IgD-negative memory B cell (primary cell): ENCODE measurements around the gene GHDC. TPM values are rescaled to one million over a fixed set of nuclear protein-coding genes. Genes with fewer than 3 reads are reported as not detected.
A peak's percentile ranks its signal among the peaks of the same experiment; 100 is the strongest.
"Not testable (repeated sequence)": the region's sequence is repeated elsewhere in the genome, so short reads cannot be mapped to it uniquely, and the experiment has no call there.

Source experiments
- H3K27ac Mint-ChIP-seq, 3 donors: one replicate each; pipeline ENCODE4 v1.8.0; 2020 to 2022; ENCODE audit warnings: mild to moderate bottlenecking in 3 of 3, mixed read lengths in 3 of 3, moderate library complexity in 1 of 3
- H3K27me3 Mint-ChIP-seq: one replicate; pipeline ENCODE4 v1.8.0; 2021; ENCODE audit warnings: mixed read lengths
- H3K36me3 Mint-ChIP-seq: one replicate; pipeline ENCODE4 v1.8.0; 2020; ENCODE audit warnings: mild to moderate bottlenecking, mixed read lengths
- H3K4me1 Mint-ChIP-seq, 3 donors: one replicate each; pipeline ENCODE4 v1.8.0; 2020 to 2022; ENCODE audit warnings: mixed read lengths in 3 of 3, mild to moderate bottlenecking in 1 of 3
- H3K4me3 Mint-ChIP-seq, 4 donors: one replicate each; pipeline ENCODE4 v1.8.0; 2020 to 2022; ENCODE audit warnings: mild to moderate bottlenecking in 4 of 4, mixed read lengths in 4 of 4, moderate library complexity in 3 of 4
- H3K9me3 Mint-ChIP-seq, 3 donors: one replicate each; pipeline ENCODE4 v1.8.0; 2020 to 2021; ENCODE audit warnings: mixed read lengths in 3 of 3, mild to moderate bottlenecking in 1 of 3
- polyA plus RNA-seq: library from polyadenylated mRNA; unstranded; fragments of 300-500 nt; fragmentation: Illumina TruSeq; gene quantifications from one replicate; pipeline ENCODE4 v1.2.3, GENCODE V29; 2021

GHDC gene
- polyA plus RNA-seq, 1 donor from 2014 or later, result 24.3 TPM

DNA sequence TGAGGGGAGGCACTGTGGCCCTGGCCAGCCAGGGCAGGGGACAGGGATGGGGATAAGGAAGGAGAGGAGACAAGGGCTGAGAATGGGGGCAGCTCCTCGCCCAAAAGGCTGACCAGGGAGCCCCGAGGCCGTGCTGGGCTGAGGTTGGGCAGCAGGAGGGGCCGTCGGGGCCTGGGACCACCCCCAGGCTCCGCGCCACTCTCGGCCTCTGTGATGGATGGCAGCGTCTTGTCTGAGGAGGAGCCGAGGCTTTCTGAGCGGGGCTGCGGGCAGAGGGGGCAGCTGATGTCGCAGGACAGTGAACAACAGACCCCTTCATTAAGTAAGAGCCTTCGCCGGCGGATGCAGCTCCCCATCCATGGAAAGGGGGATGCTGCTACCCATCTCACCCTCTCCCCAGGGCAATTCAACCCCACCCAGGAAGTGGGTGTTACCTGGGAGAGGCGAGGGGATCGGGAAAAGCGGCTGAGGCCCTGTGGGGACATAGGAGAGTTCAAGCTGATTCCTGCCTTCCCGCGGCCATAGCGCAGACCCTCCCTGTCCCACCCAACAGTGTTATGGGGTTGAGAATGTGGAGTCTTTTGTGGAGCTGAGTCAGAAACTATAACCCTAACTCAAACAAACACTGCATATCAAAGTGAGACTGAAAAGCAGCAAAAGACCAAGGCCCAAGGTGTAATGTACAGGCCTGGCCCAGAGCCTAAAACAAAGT is 30.4 kb downstream of the GHDC start:
- no peaks in the 10 kb centered on the region for H3K36me3 Mint-ChIP-seq
- no peak overlapping the region for H3K27ac Mint-ChIP-seq
- peaks cover 0 to 4% (median 0%) of the 10 kb centered on the region in 3 donors for H3K4me1 Mint-ChIP-seq
- H3K9me3 Mint-ChIP-seq, result no peaks in the 10 kb centered on the region
- H3K4me3 Mint-ChIP-seq, result no peak overlapping the region
- H3K27me3 Mint-ChIP-seq, result no peaks in the 10 kb centered on the region

GRCh38 chr17:42163113-42163512 is 31.2 kb downstream of the GHDC start:
- Mint-ChIP-seq H3K4me1 (peaks cover 0 to 4% (median 0%) of the 10 kb centered on the region in 3 donors), H3K36me3 (no peaks in the 10 kb centered on the region), H3K9me3 (no peaks in the 10 kb centered on the region), H3K27me3 (no peaks in the 10 kb centered on the region), H3K4me3 (no peak overlapping the region), H3K27ac (no peak overlapping the region)

- Mint-ChIP-seq H3K27me3 (no peaks in the 10 kb centered on the region), H3K4me3 (no peak overlapping the region), H3K4me1 (peaks cover 0 to 6% (median 2%) of the 10 kb centered on the region in 3 donors), H3K36me3 (no peaks in the 10 kb centered on the region), H3K27ac (no peak overlapping the region), H3K9me3 (no peaks in the 10 kb centered on the region)
Measured at GRCh38 chr17:42160531-42160910, 33.8 kb downstream of the GHDC start.

- peaks cover 2 to 6% (median 2%) of the 10 kb centered on the region in 3 donors for H3K4me1 Mint-ChIP-seq
- H3K36me3 Mint-ChIP-seq, result no peaks in the 10 kb centered on the region
- peaks cover 0 to under 1% (median 0%) of the 10 kb centered on the region in 3 donors for H3K9me3 Mint-ChIP-seq
- H3K4me3 Mint-ChIP-seq, result no peak overlapping the region
- H3K27me3 Mint-ChIP-seq, result no peaks in the 10 kb centered on the region
- no peak overlapping the region for H3K27ac Mint-ChIP-seq
Measured at GRCh38 chr17:42159796-42160530, 34.3 kb downstream of the GHDC start.

GRCh38 chr17:42155614-42156045 is 38.7 kb downstream of the GHDC start:
- Mint-ChIP-seq H3K9me3 (peaks cover 0 to 2% (median 0%) of the 10 kb centered on the region in 3 donors), H3K27ac (peak overlapping the region in 1 of 3 donors; percentile 2), H3K4me1 (peaks cover 18 to 23% (median 22%) of the 10 kb centered on the region in 3 donors), H3K27me3 (no peaks in the 10 kb centered on the region), H3K4me3 (peak overlapping the region; percentile 19 to 98 (median 80)), H3K36me3 (no peaks in the 10 kb centered on the region)

GRCh38 chr17:42153919-42154742 is 40.2 kb downstream of the GHDC start:
- Mint-ChIP-seq H3K4me3 (peak overlapping the region; percentile 81 to 99 (median 95)), H3K9me3 (peaks cover 0 to 2% (median 0%) of the 10 kb centered on the region in 3 donors), H3K4me1 (peaks cover 18 to 23% (median 22%) of the 10 kb centered on the region in 3 donors), H3K36me3 (no peaks in the 10 kb centered on the region), H3K27me3 (no peaks in the 10 kb centered on the region), H3K27ac (peak overlapping the region; percentile 70 to 99 (median 88))

DNA sequence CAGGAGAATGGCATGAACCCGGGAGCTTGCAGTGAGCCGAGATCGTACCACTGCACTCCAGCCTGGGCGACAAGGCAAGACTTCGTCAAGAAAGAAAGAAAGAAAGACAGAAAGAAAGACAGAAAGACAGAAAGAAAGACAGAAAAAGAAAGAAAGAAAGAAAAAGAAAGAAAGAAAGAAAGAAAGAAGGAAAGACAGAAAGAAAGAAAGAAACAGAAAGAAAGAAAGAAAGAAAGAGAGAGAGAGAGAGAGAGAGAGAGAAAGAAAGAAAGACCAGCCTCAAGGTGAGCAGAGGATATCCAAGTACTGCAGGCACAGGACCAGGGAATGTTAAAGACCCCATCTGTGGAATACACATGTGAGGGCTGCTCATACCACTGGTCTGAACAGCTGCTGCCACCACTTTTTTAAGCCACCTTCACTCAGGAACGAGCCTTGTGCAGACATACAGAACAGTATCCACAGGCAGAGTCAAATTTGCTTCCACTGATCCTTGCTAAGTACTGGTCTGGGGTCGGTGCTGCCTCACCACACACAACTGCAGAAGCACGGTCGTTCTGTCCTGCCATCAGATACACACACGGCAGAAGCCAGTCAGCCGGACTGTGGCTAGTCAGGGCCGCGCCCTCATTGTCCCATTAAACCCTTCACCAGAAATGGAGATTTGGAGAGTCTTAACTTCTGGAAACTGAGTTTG is 47.2 kb downstream of the GHDC start:
- Mint-ChIP-seq H3K9me3 (no peaks in the 10 kb centered on the region), H3K27me3 (no peaks in the 10 kb centered on the region), H3K27ac (no peak overlapping the region), H3K36me3 (no peaks in the 10 kb centered on the region), H3K4me1 (peaks cover 6 to 19% (median 7%) of the 10 kb centered on the region in 3 donors), H3K4me3 (no peak overlapping the region)

- H3K36me3 Mint-ChIP-seq, H3K27ac Mint-ChIP-seq, H3K9me3 Mint-ChIP-seq, H3K27me3 Mint-ChIP-seq, H3K4me3 Mint-ChIP-seq: not testable (repeated sequence)
- peaks cover 0 to 18% (median 8%) of the 10 kb centered on the region in 3 donors for H3K4me1 Mint-ChIP-seq
Measured at GRCh38 chr17:42143138-42143537, 51.2 kb downstream of the GHDC start.

- Mint-ChIP-seq H3K4me3 (peak overlapping the region in 1 of 4 donors; percentile 65), H3K27me3 (no peaks in the 10 kb centered on the region), H3K36me3 (no peaks in the 10 kb centered on the region), H3K4me1 (peaks cover 0 to 18% (median 11%) of the 10 kb centered on the region in 3 donors), H3K27ac (no peak overlapping the region), H3K9me3 (no peaks in the 10 kb centered on the region)
Measured at GRCh38 chr17:42142371-42142896, 51.9 kb downstream of the GHDC start.

DNA sequence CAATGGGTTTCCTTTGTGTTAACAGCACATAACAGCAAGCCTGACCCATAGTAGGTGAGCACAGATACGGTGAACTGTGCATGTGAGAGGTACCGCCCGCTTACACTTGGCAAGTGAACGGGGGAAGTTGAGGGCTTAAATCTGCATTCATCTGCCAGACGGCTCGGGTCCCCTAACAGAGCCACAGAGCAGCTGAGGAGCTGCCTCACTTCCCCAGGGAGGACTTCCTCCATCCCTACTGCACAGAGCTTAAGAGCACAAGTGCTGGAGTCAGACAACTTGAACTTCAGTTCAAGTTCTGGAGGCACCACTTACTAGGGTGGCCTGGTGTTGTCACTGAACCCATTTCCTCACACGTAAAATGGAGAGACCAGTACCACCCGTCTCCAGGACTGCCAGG is 52.9 kb downstream of the GHDC start:
- Mint-ChIP-seq H3K4me1 (peaks cover 0 to 21% (median 11%) of the 10 kb centered on the region in 3 donors), H3K27me3 (no peaks in the 10 kb centered on the region), H3K36me3 (no peaks in the 10 kb centered on the region), H3K9me3 (no peaks in the 10 kb centered on the region), H3K27ac (no peak overlapping the region), H3K4me3 (no peak overlapping the region)

- H3K4me1 Mint-ChIP-seq, result peaks cover 3 to 25% (median 14%) of the 10 kb centered on the region in 3 donors
- not testable (repeated sequence) for H3K36me3 Mint-ChIP-seq, H3K27ac Mint-ChIP-seq, H3K4me3 Mint-ChIP-seq, H3K27me3 Mint-ChIP-seq, H3K9me3 Mint-ChIP-seq
Measured at GRCh38 chr17:42140690-42141089, 53.6 kb downstream of the GHDC start.
